ENCODE results near the gene ATOX1.

GRCh38 chr5:151793358-151793757 is 34.9 kb upstream of the ATOX1 start:
- TF ChIP-seq CTCF (IDR thresholded peaks at IDR 0.05): no peak
- TF ChIP-seq POLR2AphosphoS5 (IDR thresholded peaks at IDR 0.05; ENCODE audit: insufficient read depth in 1 of 2, low read depth in 1 of 2): no peak

All from vagina (tissue), 2 donors.